Measurements from ENCODE around the gene TRIM40.
"Not testable (repeated sequence)": the region's sequence is repeated elsewhere in the genome, so short reads cannot be mapped to it uniquely, and the experiment has no call there.

The TRIM40 gene

DNA sequence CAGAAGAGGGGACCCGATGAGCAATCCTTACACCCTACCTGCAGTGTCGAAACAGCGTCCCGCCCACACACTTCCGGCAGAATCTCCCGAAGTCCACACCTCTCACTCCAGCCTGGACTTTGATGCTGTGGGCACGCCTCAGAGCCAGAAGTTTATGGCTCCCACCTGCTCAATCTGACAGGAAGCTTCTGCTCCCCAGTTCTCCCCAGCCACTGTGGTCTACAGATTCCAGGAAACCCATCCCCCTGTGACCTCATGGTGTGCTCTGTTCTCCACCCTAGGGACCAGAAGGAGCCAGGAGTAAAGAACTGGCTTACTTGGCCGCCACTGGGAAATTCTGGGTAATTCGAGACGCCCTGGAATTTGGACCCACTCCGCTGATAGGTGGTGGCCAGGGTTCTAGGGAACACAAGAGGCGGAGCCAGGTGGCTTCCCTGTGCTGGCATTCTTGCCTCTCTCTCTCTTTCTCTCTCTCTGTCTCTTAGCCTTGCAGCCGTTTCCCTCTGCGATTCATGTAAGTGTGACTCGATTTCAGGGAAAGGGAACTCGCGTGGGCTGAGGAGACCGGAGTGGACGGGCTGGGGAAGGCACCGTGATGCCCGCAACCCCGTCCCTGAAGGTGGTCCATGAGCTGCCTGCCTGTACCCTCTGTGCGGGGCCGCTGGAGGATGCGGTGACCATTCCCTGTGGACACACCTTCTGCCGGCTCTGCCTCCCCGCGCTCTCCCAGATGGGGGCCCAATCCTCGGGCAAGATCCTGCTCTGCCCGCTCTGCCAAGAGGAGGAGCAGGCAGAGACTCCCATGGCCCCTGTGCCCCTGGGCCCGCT is 27.4 kb downstream of the TRIM40 start, which contains the start of gene TRIM15:
TSS of gene TRIM15 (plus strand) at position 457 of the 828 bp plus-strand sequence. CDS start at position 596, 139 bp downstream.
- ChIA-PET CTCF (interaction anchor here (0.7 to 1.0 kb wide), 2 partner anchors 32 to 60 kb away, joined by 4 read pairs; no protein-coding TSS in a partner anchor), POLR2A (ENCODE audit: low non-redundant PET) (no interaction called here)
- peak; percentile 60 for DNase-seq (ENCODE audit: low spot score)
- TF ChIP-seq CTCF (conservative IDR thresholded peaks at IDR 0.05; ENCODE audit: low read depth): no peak
- H3K27ac ChIP-seq: no peak within 1 kb of the TSS

DNA sequence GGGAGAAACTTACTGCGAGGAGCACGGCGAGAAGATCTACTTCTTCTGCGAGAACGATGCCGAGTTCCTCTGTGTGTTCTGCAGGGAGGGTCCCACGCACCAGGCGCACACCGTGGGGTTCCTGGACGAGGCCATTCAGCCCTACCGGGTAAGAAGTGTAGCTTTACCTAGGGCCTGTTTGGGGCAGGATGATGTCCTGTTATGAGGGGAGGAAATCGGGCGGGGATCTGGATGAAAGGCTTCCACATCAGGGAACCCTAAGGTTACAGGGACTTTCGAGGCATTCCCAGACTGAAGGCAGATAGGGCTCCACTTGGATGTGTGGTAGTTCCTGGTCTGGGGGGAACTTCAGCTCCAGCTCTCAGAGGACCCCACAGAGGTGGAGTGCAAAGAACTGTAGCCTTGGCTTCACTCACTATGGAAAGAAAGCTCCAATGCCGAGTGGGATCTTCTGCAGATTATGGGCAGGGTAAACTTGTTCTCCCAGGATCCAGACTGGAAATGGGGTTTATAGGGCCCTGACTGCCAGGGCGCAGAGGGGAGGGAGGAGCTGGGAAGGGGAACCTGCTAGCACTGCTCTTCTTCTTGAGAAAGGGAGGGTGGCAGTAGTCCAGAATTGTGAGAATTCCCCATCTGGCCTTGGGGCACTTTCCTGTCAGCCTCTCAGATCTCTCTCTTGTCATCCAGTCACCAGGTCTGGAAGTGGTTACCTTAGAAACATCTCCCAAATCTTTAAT is 28.1 kb downstream of the TRIM40 start:
- TF ChIP-seq CTCF (conservative IDR thresholded peaks at IDR 0.05; ENCODE audit: low read depth): no peak
- ChIA-PET POLR2A (ENCODE audit: low non-redundant PET) (no interaction called here), CTCF (interaction anchor here (0.6 to 1.0 kb wide), 2 partner anchors 14 to 61 kb away, joined by 4 to 5 read pairs; no protein-coding TSS in a partner anchor)
- no peak for DNase-seq (ENCODE audit: low spot score)
- no peak overlapping the region for H3K27ac ChIP-seq

DNA sequence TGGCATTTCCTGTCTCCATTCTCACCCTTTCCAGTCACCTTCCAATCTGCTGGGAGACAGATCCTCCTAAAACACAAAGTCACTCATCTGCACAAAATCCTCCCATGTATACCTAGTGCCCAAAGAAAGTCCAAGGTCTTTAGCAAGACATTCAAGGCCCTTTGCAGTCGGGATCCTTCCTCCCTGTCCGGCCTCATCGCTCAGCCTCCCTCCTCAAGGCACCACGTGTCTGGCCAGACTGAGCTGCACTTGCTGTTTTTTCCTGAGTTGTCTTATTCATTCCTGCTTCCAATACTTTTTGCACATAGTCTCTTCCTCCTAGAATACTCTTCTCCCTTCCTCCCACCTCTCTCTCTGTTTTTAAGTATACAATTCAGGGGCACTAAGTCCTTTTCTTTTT is 28.8 kb downstream of the TRIM40 start:
- ChIA-PET POLR2A (ENCODE audit: low non-redundant PET) (no interaction called here), CTCF (interaction anchor here (0.6 kb wide), 2 partner anchors 15 to 427 kb away, joined by 4 to 5 read pairs; no protein-coding TSS in a partner anchor)
- DNase-seq (ENCODE audit: low spot score): no peak
- H3K27ac ChIP-seq: no peak overlapping the region
- no peak for TF ChIP-seq CTCF (conservative IDR thresholded peaks at IDR 0.05; ENCODE audit: low read depth)

DNA sequence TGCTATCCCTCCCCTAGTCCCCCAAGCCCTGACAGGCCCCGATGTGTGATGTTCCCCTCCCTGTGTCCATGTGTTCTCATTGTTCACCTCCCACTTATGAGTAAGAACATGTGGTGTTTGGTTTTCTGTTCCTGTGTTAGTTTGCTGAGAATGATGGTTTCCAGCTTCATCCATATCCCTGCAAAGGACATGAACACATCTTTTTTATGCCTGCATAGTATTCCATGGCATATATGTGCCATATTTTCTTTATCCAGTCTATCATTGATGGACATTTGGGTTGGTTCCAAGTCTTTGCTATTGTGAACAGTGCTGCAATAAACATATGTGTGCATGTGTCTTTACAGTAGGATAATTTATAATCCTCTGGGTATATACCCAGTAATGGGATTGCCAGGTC is 29.3 kb downstream of the TRIM40 start:
- DNase-seq (ENCODE audit: low spot score); POLR2A ChIA-PET (ENCODE audit: low non-redundant PET); H3K27ac ChIP-seq: not testable (repeated sequence)
- CTCF ChIA-PET: interaction anchor here (0.6 kb wide), 1 partner anchor 427 kb away, joined by 4 read pairs; no protein-coding TSS in a partner anchor

DNA sequence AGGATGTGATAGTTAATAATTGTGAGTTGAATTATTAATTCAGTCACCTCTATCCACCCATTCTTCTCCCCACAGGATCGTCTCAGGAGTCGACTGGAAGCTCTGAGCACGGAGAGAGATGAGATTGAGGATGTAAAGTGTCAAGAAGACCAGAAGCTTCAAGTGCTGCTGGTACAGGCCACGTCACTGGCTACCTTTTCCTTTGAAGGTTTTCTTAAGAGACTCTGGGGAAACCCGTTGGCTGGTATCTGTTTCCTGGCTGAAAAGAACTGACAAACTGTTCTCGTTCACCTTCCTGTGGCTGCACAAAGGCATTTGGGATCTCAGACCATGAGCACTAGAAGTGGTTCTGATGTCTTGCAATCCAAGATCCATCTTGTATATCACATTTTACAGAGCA is 31.2 kb downstream of the TRIM40 start:
- no peak for DNase-seq (ENCODE audit: low spot score)
- ChIA-PET CTCF (interaction anchor here (0.6 to 2.0 kb wide), 5 partner anchors 18 to 537 kb away, joined by 3 to 27 read pairs (median 3); no protein-coding TSS in a partner anchor), POLR2A (ENCODE audit: low non-redundant PET) (no interaction called here)
- TF ChIP-seq CTCF (conservative IDR thresholded peaks at IDR 0.05; ENCODE audit: low read depth): no peak
- no peak overlapping the region for H3K27ac ChIP-seq

DNA sequence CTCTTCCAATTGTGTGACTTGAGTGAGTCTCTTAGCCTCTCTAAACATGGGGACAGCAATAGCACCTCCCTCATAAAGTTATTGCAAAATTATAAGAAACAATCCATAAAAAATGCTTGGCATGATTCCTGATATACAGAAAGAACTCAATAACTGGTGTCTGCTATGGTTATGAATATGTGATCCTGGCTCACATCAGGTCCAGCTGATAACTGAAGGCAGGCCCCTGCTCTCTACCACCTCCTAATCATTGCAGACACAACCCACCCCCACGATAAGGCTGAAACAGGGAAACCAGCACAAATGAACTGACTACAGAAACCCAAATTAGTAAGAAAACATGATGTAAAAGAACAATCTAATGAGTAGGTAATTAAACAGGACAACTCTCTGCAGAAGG is 32.8 kb downstream of the TRIM40 start:
- H3K27ac ChIP-seq: no peak overlapping the region
- ChIA-PET CTCF (interaction anchor here (2.0 kb wide), 1 partner anchor 65 kb away, joined by 27 read pairs; no protein-coding TSS in a partner anchor), POLR2A (ENCODE audit: low non-redundant PET) (no interaction called here)
- no peak for DNase-seq (ENCODE audit: low spot score)
- no peak for TF ChIP-seq CTCF (conservative IDR thresholded peaks at IDR 0.05; ENCODE audit: low read depth)

Measured in RWPE1 (cell line).